IPS DF 4.7 (cell line): ENCODE measurements around the gene PLCG2.
"Not testable (repeated sequence)": the region's sequence is repeated elsewhere in the genome, so short reads cannot be mapped to it uniquely, and the experiment has no call there.

ENCODE experiments used
- DNase-seq: peaks from one replicate; pipeline ENCODE4 v3.0.0-alpha.2; 2013; ENCODE audit warnings: low spot score; ENCODE audit errors: extremely low read depth

Gene PLCG2

DNA sequence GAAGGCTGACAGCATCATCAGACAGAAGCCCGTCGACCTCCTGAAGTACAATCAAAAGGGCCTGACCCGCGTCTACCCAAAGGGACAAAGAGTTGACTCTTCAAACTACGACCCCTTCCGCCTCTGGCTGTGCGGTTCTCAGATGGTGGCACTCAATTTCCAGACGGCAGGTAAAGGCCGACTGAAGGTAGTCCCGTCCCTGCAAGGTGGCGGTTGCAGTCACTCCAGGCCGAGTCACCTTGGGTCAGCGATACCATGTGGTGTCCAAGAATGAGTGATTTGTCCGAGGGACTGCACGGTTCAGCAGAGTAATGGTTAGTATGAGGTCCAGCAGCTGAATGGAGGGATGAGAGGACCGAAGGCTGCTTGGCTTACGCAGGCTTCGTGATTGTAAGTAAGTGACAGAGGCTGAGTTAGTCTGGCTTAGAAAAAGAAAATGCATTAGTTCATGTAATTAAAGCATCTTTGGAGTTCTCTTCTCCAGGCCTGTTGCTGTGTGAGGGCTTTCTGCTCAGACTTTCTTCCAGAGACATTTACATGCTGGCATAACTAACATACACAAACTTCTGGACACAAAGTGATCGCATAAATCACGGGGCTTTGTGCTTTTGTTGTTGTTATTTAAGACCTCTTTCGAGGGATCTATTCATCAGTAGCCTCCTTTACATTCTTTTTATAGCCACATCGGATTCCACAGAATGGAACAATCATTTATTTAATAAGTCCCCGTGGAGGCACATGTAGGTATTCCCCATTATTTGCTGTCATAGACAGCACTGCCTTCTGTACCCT, 157.3 kb downstream of the PLCG2 start:
- DNase-seq = no peak

DNA sequence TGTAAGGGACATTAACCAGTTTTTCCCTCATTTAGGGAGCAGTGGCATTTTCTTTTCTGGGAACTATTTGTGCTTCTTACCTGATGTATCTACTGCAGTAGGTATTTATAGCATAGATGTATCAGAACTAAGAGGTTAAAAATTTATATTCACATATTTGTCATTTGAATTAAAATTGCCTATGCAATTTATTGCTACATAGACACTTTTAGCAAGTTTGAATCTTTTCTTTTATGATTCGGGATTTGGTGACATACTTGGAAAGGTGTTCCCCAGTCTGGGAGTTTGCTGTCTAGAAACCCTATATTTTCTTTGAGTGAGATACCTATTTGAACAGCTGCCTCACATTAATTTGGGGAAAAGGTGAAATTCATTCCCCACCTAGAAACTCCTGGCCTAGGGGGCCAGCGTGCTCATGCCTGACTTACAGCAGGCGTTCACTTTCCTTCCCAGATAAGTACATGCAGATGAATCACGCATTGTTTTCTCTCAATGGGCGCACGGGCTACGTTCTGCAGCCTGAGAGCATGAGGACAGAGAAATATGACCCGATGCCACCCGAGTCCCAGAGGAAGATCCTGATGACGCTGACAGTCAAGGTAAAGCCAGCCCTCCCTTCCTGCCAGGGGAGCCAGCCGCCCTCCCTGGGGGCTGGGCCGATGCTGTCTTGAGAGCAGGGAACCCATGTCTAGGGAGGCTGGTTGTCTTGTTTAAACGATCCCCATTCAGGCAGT, 158.4 kb downstream of the PLCG2 start:
- DNase-seq = no peak

DNA sequence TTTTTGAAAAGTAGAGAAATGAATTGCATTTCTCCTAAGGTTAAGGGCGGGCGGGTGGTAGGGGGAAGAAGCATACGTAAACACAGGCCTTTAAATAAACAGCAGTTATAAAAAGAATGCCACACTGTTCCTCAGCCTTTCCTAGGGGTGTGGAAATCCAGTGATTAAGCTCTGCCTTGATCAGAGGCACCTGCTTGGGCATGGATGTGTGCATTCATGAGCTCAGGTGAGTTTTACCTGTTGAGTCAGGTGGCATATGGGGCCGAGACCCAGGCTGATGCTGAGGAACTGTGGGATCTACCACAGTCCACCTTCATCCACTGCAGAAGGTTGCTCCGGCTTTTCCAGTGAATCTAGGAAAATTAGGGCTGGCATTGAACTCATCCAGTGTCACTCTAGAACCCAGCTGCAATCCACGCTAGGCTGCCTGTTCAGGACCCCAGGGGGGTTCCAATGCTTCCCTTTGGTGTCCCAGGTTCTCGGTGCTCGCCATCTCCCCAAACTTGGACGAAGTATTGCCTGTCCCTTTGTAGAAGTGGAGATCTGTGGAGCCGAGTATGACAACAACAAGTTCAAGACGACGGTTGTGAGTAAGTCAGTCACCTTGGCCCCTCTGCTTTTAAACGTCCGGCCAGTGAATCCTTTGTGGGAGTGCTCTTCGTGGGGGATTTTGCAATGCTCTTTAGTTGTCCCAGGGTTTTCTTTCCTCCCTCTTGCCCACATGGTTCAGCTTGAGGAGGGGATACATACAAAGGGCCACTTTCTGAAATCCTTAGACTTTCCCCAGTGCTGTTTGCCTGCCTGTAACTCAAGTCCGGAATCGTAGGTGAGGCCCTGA, 159.5 kb downstream of the PLCG2 start:
- no peak for DNase-seq

DNA sequence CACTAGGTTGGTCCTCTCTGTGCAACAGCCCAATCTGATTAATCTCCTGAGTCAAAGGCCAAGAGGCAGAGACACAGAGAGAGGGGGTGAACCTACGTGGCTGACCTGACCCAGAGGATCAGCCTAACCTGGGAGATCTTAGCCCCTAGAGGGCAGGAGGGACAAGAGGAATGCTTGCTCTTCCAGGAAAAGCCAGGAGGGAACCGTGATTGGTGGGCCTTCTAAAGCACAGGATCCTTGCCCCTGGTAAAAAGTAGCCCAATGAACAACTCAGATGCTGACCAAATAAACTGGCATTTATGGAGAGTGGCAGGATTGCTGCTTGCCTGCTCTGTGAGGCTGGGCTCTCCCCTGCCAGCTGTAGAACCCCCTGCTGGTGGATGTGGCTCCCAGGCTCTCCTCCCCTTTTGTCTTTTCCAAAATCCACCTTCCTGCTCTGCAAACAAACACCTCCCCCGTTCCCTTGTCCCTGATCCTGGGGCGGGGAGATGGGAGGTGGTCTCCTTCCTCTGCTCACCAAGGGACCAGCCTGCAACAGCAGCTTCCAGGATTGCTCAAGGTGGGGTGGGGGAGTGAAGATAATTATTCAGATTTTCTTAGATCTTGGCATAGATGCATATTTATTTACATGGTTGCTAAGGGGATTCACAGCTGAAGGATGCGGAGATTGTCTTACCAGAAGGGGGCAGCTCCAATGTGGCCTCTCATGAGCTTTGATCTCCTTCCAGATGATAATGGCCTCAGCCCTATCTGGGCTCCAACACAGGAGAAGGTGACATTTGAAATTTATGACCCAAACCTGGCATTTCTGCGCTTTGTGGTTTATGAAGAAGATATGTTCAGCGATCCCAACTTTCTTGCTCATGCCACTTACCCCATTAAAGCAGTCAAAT, 160.3 kb downstream of the PLCG2 start:
- no peak for DNase-seq

DNA sequence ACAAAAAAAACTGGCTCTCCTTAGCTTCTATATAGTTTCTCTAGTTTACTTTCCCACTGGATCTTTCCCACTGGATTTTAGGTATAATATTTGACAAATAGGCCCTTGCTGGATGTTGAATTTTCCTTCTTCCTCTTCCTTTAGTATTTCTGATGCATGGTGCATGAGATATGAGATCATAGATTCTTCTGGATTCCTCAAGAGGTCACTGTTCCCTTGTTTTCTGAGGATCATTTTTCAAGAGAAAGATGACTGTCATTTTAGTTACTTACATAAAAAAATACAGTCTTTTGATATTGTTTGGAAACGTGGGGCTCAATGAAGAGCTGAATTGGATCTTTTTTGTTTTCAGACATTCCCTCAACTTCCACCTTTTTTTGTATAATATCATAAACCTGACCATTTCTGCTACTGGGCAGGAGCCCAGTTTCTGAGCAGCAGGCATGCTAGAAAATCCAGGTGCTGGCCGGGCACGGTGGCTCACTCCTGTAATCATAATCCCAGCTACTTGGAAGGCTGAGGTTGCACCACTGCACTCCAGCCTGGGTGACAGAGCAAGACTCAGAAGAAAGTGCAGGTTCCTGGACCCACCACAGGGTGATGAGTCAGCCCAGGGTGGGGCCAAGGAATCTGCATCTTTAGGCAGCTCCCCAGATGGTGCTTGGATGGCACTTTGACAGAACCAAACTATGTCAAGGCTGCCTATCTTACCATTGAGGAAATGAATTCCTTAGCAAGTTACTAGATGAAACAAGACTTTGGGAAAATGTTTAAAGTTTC, 161.9 kb downstream of the PLCG2 start:
- no peak for DNase-seq

DNA sequence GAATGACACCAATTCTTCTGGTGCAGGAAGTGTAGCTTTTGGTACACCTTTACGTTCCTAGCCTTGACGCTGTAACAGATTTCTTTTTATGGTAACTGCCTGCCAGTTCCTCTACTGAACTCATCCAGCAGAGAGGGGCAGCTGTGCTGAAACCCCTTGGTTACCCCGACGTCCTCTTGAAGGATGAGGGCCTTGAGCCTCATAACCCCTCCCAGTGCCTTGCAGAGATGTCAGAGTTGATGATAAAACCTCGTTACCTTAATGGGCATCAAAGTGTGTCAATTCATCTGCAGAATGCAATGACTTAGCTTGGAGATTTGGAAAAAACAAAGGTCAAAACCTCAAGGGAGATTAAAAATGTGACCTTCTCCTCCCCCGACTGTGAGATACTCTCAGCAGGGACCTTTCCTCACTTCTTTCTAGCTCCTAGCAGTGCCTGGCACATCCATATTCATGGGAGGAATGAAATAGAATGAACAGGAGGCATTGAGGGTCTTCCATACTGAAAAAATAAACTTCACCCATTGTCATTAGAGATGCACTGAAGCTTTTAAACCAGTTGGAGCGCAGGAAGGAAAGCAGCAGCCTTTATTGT, 163.0 kb downstream of the PLCG2 start:
- DNase-seq = no peak

DNA sequence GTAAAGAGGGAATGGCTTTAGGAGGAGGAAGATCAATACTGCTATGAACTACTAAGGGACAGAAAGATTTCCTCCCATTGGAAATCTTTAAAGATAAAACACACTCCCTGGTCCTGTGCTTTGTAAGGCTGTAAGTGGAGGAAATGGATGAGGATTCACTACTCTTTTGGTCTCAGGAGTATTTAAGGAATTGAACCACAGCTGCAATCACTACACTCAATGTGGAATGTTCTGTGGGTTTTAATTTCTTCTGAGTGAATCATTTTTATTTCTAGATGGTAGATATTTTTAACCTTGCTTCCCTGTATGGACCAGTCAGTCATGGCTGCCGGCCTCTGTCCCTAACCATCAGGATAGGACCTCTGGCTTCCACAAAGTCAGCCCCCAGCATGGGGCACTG, 166.6 kb downstream of the PLCG2 start:
- DNase-seq = no peak

DNA sequence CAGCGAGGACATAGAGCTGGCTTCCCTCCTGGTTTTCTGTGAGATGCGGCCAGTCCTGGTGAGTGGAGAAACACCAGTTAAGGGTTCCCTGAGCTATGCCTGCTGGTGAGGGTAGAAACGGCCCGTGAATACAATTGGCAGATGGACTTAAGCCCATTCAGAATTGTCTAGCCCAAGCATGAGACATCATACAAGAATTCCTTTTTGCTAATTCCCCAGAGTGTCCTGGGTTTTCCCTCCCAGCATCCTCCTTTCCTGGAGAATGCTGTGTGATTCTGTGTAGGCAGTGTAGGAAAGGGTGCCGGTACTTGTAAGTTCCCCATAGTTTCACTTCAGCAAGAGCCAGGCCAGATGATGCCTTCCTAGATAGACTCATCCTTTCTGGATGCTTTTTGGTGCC, 167.1 kb downstream of the PLCG2 start:
- DNase-seq = no peak

DNA sequence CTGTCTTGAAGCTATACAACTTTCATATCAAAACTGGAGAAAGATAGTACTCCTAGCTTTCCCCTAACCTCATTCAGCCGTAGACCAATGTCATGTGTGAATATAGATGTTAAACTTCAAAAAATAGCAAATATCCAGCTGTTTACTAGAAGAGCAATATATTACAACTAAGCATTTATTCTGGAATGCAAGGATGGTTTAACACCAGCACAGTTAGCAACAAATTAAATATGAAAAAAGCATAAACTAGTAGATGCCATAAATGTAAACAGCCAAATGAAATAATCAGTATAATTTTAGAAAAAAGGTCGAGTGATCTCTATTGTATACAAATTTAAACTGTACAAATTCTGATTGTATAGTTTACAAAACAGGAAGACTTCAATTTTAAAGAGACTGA, 172.5 kb downstream of the PLCG2 start:
- no peak for DNase-seq

DNA sequence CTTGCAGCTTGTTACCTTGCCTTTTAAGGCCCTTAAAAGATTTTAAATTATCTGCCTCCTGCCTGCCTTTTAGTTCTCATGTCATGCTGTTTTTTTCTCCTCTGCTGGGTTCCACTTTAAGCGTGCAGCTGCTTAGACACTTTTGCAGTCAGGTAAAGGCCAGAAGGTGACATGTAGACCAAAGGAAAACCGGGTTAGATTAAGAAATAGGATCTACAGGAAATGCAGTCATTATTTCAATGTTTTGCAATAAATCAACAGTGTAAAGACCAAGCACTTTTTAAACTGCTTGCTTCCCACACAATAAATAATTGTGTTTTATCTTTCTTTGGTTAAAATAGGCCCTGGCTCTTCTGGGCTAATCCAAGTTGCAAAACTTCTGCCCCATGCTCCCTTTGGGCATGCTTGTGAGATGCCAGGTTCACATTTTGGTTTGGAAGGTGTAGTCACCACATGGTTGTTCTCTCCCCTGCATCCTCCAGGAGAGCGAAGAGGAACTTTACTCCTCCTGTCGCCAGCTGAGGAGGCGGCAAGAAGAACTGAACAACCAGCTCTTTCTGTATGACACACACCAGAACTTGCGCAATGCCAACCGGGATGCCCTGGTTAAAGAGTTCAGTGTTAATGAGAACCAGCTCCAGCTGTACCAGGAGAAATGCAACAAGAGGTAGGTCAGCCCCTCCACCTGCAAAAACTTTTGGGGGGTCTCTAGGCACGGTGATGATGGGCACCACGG, 177.3 kb downstream of the PLCG2 start:
- DNase-seq = no peak

DNA sequence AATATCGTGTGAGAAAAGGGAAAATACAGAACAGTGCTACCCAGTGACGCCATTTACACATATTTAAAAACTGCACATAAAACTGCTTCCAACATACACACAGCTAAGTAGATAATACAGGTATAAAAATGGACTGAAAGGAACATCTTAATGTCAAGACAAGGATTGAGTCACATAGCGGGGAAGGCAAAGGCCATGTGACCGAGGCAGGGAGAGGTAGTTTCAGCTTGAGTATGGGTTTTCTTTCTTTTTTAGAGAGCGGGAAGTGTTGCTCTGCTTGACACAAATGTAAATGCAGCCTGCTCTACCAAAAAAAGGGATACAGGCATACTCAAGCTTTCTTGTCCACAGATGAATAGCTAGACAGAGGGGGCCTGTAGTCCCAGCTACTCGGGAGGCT, 185.7 kb downstream of the PLCG2 start:
- DNase-seq = no peak

DNA sequence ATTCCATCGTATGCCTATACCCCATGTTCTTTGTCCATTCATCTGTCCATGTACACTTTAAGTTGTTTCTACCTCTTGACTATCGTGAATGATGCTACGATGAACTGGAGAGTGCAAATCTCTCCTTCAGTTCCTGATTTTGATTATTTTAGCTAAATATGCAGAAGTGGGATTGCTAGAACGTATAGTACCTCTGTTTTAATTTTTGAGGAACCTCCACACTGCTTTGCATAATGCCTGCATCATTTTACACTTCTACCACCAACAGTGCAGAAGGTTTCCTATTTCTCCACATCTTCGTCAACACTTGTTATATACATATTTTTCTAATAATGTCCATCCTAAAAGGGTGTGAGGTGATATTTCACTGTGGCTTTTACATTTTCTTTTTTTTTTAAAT, 188.3 kb downstream of the PLCG2 start:
- DNase-seq = no peak

DNA sequence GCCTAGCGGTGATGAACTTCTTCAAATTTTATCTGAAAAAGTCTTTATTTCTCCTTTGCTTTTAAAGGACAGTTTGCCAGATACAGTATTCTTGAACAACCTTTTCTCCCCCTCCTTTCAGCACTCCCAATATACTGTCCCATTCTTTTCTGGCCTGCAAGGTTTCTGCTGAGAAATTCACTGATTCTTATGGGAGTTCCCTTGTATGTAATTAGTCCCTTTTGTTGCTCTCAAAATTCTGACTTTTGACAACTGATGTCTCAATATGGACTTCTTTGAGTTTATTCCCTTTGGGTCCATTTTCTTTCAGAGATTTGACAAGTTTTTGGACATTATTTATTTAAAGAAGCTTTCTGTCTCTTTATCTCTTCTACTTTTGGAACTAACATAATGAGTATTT, 192.8 kb downstream of the PLCG2 start:
- DNase-seq = no peak

DNA sequence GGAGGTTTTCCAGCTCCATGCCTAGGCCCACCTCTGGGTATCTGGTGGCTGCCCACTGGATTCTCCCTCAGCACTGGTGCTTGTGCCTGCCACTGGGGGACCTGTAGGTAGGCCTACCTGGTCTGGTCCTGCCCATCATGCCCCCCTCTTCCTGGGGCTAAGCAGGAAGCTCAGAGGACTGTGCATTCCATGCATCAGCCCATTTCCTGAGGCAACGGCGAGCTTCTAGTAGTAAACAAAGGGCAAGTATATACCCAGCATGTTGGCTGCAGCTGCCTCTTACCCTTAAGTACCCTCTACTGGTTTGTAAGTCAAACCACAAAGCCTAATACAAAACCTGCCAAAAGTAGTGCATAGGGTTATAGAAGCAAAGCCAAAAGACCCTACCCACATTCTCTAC, 194.6 kb downstream of the PLCG2 start:
- peak; percentile 33 for DNase-seq

DNA sequence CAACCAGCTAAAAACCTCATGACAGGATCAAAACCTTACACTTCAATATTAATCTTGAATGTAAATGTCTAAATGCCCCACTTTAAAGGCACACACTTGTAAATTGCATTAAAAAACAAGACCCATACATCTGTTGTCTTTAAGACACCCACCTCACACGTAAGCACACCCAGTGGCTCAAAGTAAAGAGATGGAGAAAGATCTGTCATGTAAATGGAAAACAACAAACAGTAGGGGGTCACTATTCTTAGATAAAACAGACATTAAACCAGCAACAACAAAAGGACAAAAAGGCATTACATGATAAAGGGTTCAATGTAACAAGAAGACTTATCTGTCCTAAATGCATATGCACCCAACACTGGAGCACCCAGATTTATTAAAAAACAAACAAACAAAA, 196.5 kb downstream of the PLCG2 start:
- peak; percentile 16 for DNase-seq

DNA sequence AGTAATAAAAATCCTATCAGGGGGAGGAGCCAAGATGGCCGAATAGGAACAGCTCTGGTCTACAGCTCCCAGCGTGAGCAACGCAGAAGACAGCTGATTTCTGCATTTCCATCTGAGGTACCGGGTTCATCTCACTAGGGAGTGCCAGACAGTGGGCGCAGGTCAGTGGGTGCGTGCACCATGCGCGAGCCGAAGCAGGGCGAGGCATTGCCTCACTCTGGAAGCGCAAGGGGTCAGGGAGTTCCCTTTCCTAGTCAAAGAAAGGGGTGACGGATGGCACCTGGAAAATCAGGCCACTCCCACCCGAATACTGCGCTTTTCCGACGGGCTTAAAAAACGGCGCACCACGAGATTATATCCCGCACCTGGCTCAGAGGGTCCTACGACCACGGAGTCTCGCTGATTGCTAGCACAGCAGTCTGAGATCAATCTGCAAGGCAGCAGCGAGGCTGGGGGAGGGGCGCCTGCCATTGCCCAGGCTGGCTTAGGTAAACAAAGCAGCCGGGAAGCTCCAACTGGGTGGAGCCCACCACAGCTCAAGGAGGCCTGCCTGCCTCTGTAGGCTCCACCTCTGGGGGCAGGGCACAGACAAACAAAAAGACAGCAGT, 198.3 kb downstream of the PLCG2 start:
- not testable (repeated sequence) for DNase-seq

DNA sequence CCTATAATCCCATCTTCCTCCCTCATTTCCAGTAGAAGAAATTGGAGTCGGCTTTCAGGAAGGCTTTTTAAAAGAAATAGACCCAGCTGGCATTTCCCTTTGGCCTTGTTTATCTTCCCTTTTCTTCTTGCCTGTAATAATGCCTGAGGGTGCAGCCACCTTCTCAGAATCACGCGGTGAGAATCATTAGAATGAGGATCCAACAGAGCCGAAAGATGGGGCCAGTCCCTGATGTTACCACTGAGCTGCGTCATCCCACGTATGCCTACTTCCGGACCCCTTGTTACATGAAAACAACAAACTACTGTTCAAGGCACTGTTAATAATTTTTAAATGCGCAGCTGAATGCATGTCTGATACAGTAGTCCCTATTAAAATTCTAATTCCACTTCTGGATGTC, 208.0 kb downstream of the PLCG2 start:
- DNase-seq = no peak

DNA sequence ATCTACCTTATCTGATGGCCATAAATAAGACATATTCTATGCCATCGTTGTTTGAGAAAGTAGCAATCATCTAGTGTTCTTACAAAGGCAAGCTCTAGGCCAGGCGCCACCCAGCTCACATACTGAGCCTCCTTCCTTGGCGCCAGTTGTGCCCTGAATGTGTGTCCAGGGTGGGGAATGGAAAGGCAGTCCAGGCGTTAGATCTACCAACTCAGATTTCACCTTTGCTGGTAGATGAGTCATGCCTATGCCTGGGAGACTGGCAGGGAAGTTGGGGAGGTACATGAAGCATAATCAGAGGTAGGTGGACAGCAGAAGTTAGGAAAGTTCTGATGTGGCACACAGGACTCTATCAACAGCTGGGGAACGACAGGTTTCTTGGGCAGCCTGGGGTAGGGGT, 208.6 kb downstream of the PLCG2 start:
- DNase-seq = no peak

DNA sequence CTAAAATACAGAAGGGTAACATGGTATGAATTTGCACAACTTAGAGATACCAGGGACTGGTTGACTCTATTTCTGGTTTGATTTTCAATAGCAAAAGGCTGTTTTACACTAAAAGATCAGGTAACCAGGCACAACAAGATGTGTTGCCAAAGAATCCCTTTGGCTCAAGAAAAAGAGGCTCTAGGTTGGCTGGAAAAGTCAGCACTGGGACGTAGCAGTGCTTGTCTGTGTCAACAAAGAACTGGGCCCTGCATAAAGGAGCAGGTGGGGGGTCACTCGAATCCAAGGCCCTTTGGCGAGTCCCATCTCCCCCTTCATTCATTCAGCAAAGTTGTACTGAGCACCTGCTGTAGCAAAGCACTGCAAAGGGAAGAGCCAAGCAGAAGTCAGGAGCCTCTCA, 213.8 kb downstream of the PLCG2 start:
- no peak for DNase-seq
